Activated CD4-positive, alpha-beta T cell treated with anti-CD3 and anti-CD28 coated beads, Interleukin-2, amount 50 U/mL, for 16 hours (primary cell): ENCODE data around the gene MAPKAP1.
A peak's percentile ranks its signal among the peaks of the same experiment; 100 is the strongest.

Experiments
- DNase-seq: peaks from one replicate; pipeline ENCODE4 v3.0.0-alpha.2; 2020

The MAPKAP1 gene

GRCh38 chr9:125428060-125428901 lies 278.7 kb downstream of the MAPKAP1 start:
- DNase-seq: peak; percentile 37

DNA sequence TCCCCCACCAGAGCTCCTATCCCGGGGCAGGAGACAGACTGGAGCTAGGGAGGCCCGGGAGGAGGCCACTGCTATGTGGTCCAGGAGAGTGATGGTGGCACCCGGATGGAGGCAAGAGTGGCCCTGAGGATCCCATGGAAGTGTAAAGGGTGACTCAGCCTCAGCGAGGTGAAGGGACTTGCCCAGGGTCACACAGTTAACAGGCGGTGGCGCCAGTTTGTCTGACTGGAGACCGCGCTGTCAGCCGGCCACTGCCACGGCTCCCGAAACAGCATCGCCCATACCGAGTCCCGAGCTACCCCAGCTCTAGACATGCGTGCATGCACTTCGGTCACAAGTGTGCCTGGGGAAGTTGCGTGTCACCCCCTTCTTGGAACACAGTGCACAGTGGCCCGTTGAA lies 279.5 kb downstream of the MAPKAP1 start:
- no peak for DNase-seq

GRCh38 chr9:125426926-125427325 lies 280.1 kb downstream of the MAPKAP1 start:
- no peak for DNase-seq

- DNase-seq: no peak
These were observed 281.0 kb downstream of the MAPKAP1 start for GRCh38 chr9:125425901-125426515.

GRCh38 chr9:125425170-125425897 lies 281.7 kb downstream of the MAPKAP1 start:
- DNase-seq: no peak

- no peak for DNase-seq
These were observed 283.0 kb downstream of the MAPKAP1 start for GRCh38 chr9:125423964-125424363.

DNA sequence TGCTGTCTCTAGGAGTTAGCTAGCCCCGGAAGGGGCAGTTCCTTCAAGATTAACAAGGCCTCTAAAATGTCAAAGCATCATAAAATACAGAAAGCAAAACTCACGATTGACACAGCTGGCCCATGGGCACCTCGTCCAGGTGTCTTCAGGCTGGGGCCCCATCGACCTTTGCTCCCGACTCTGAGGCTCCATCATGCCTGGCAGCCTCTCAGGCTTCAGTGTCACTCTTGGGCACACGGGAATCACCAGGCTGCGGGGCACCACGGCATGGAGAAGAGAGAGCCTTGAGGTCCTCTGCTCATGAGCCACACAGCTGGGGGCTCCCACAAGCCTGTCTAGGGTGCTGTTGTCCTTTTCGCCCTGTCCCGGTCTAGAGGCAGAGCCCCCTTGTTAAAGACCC lies 284.2 kb downstream of the MAPKAP1 start:
- DNase-seq: no peak

GRCh38 chr9:125421591-125422181 lies 285.3 kb downstream of the MAPKAP1 start:
- no peak for DNase-seq

DNA sequence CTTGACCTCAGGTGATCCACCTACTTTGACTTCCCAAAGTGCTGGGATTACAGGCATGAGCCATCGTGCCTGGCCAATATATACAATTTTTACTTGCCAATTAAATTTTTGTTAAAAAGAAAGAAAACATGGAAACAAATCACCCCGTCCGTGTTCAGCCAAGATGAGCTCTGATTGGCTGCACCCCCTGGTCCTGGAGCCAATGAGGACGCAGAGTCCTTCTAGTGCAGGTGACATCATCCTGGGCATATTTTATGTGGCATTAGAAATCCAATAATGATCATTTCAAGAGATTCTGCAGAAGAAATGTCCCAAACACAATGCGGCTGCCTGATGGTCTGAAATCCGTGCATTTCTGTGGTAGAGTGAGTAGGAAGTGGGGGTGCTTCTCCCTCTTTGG lies 285.8 kb downstream of the MAPKAP1 start:
- DNase-seq: no peak

DNA sequence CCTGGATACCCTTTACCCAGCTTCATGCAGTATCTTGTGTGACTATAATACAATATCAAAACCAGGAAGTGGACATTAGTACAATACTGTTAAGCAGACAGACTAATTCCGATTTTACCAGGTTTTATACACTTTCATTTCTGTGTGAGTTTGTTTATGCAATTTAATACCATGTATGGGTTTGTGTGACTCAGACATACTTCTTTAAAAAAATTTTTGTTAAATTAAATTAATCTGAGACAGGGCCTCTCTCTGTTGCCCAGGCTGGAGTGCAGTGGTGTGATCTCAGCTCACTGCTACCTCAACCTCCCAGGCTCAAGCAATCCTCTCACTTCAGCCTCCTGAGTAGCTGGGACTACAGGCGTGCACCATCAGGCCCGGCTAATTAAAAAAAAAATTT lies 288.6 kb downstream of the MAPKAP1 start:
- no peak for DNase-seq

DNA sequence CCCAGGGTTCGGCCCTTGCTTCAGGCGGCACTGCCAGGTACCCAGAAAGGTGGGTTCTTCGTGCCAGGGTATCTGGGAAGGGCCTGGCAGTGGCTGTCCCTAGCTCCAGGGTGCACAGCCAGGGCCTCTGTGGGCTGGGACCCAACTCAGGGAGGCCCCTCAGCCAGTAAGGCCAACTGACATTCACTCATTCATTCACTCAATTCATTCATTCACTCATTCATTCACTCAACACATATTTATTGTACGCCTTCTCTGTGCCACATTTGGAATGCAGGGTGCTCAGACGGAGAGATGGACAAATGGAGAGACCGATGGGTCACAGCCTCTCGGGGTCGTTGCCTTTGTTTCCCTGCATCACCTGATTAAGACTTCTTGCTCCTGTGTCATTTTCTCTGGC lies 290.5 kb downstream of the MAPKAP1 start:
- DNase-seq: no peak

DNA sequence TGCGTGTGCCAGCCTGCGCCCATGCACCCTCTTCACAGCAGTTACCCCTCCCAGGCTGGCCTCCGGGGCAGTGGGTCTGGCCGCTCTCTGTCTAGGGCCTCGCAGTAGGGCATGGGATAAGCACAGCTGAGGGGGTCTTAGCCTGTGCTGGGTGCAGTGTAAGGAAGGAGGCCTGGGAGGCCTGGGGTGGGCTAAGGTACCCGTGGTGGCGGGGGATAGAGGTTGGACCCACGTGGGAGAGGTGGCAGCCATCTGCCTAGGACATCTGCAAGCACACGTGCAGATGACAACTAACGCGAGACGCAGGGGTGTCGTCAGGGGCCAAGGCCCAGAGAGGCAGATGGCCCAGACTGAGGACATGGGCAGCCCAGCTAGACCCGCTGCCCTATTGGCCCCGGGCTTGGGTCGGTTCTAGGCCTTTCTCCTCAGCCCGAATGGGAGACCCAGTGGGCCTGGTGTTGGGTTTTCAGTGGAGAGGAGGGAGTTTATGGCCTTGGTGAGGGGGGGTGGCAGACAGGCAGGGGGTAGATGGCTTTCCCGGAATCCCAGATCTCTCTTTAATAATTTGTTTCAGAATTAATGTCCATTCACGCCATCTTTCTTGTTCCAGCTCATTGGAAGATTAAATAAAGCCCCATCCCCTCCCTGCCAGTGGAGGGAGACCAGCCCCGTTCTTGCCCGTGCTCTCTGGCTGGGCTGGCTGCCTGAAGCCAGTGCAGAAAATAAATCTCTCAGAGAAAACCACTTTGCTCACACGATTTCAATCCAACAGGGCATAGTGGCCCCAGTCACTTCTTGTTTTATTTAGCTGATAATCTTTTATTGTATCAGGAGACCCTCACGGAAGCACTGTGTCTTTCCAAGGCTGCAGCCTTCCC lies 291.2 kb downstream of the MAPKAP1 start:
- DNase-seq: no peak

DNA sequence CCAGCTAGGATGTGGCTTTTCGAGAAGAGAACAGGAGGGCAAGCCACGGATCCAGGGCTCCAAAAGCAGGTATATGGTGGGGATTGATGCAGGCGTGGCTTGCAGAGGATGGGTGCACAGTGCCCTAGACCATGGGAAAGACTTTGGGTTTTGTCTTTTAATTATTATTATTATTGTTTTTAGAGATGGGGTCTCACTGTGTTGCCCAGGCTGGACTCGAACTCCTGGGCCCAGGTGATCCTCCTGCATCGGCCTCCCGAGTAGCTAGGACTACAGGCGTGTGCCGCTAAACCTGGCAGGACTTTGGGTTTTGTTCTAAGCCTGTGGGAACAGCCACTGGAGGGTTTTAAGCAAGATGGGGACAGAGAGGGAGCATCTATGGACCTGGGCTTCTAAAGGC lies 293.4 kb downstream of the MAPKAP1 start:
- DNase-seq: no peak

GRCh38 chr9:125412166-125412565 lies 294.8 kb downstream of the MAPKAP1 start:
- DNase-seq: no peak

DNA sequence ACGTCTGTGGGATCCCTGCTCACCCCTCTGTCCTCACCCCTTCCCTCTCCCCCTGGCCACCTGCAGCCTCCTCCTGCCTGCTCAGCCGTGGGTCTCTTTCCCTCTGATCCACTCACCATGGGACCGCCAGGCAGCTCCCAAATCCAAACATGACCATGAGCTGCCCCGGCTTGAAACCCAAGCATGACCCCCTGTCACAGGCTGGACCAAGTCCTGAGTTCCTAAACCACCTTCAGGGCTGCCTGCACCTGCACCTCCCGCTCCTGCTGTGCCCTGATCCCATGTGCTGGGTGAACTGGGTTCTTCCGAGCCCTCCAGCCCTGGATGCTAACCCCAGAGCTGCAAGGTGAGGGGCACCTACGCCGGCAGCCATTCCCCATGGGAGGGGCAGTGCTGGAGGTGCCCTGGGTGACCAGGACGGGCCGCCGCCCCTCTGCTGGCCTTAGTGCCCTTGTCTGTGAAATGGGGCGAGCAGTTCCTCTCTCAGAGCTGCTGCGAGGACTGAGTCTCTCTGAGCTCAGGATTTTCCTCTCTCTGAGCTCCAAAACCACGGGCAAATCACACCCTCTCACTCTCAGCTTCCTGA lies 295.7 kb downstream of the MAPKAP1 start:
- DNase-seq: no peak

GRCh38 chr9:125410522-125410894 lies 296.5 kb downstream of the MAPKAP1 start:
- no peak for DNase-seq

DNA sequence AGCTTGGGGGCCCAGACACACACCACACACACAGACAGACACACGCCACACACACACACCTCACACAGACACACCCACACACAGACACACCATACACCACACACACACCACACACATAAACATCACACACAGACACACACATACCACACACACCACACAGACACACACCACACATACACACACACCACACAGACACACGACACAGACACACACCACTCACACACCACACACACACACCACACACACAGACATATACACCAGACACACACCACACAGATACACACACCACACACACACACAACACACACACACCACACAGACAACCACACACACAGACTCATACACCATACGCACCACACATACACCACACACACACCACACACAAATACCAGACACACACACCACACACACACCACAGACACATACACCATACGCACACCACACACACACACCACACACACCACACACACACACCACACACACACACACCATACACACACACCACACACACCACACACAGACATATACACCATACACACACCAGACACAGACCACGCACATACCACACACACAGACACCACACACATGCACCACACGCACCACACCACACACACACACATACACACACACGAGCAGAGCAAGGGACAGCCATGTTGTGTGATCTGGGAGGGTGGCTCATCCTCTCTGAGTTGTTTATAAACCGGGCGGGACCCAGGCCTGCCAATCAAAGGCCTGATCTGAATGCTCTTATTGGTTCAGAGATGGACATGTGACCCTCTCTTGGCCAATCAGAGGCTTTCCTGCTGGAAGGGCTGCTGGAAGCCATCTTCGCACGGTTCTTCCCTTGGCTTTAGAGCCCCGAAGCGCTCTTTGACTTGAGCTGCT lies 297.1 kb downstream of the MAPKAP1 start:
- peak; percentile 58 for DNase-seq

GRCh38 chr9:125409217-125409636 lies 297.8 kb downstream of the MAPKAP1 start:
- DNase-seq: no peak

- peak; percentile 76 for DNase-seq
These were observed 298.8 kb downstream of the MAPKAP1 start for GRCh38 chr9:125407974-125408900.
